Stimulated activated CD4-positive, alpha-beta T cell treated with anti-CD3 and anti-CD28 coated beads, Interleukin-2, amount 100 ng/mL, for 4 hours (primary cell): ENCODE measurements around the gene ADAMTSL3.

Experiments used
- DNase-seq: peaks from one replicate; pipeline ENCODE4 v3.0.0-alpha.2; 2020; ENCODE audit warnings: low read depth

ADAMTSL3 gene

GRCh38 chr15:83653639-83654378 lies at the start of gene ADAMTSL3:
Gene ADAMTSL3 (plus strand): TSS chr15:83654123. CDS start chr15:83655762, 1,639 bp downstream.
- DNase-seq: no peak

DNA sequence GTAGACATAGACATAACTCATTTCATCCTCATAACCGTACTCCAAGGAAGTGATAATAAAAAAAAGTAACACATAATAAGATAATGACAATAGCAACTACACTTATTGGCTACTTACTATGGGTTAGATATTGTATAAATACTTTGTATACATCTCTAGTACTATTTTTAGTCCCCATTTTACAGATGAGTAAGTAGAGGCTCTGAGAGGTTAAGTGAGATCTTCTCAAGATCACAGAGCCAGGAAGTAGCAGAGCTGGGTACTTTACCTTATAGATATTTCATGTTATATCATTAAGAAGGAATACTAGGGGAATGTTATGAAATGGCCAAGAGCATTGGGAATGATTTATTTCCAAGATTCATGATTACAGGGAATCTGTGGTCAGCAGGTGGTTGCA lies 49.4 kb upstream of the ADAMTSL3 start:
- DNase-seq: no peak

GRCh38 chr15:83605111-83605945 lies 48.6 kb upstream of the ADAMTSL3 start:
- no peak for DNase-seq

DNA sequence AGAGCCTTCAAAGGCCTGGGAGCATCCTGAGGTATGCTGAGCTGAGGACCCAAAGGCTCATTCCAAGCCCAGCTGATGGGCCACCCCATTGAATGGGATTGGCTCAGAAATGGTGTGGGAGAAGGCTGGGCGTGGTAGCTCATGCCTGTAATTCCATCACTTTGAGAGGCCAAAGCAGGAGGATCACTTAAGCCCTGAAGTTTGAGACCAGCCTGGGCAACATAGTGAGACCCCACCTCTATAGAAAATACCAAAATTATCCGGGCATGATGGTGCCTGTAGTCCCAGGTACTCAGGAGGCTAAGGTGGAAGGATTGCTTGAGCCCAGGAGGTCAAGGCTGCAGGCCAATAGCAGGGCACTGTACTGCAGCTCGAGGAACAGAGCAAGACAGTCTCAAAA lies 43.8 kb upstream of the ADAMTSL3 start:
- no peak for DNase-seq

DNA sequence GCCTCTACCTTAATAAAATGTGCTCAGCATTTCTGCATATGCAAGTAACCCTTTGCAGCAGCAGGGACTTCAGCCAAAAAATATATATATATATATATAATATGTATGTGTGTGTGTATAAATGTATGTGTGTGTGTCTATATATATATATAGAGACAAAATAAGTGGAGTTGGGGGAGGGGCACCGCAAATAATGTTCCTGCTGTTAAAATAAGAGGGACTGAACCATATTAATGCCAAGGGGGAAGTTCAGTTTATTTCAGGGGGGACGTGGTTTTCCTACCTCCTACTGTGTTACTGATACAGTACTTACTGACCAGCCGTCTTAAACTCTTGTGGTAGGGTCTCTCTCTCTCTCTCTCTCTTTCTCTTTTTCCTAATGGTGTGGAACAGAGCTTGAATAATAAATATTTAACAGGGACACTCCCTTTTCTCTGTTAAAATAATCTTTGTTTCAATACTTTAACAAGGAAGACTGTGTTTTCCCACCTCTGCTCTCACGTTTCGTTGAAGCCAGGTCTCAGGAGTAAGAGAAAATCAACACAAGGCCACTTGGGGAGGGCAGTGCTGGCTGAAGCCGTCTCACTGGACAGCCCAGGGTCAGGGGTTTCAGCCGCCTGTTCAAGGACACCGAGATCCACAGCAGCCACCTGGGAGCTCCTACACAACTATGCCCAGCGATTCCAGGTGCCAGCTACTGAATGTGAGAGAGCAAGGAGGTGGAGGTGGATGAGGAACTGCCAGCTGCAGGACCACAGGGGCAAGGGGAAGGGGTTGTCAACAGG lies 42.8 kb upstream of the ADAMTSL3 start:
- no peak for DNase-seq

GRCh38 chr15:83612226-83612625 lies 41.7 kb upstream of the ADAMTSL3 start:
- DNase-seq: no peak

DNA sequence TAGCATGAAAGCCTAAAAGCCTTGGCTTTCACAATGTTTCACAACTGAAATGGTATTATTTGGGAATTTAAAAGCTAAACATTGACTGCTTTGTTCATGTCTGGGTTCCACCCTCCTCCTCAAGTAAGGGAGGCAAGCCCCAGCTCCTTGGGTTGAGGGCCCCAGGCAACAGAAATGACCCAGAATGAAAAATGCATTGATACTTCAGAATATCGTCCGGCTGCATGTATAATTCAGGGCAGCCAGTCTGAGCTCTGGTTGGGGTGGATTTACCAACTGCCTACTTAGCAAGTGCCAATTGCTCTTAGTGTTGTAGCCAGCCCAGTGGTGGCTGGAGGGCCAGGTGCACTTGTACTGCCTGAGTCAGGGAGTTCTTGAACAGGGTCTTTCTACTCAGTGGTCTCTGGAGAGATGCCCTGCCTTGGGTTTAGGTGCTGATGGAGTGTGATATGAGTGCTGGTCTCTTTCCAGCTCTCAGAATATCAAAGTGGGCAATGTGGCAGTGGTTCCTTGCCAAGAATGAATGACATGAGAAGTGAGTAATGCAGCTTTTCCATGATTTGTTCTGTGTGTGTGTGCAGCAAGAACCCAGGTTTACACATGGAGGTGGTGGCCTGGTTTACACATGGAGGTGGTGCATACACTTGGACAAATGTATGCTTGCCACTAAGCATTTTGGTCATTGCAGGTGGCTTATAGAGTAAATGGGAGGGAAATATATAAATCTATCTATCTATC lies 40.9 kb upstream of the ADAMTSL3 start:
- no peak for DNase-seq

GRCh38 chr15:83613714-83614113 lies 40.2 kb upstream of the ADAMTSL3 start:
- DNase-seq: no peak

DNA sequence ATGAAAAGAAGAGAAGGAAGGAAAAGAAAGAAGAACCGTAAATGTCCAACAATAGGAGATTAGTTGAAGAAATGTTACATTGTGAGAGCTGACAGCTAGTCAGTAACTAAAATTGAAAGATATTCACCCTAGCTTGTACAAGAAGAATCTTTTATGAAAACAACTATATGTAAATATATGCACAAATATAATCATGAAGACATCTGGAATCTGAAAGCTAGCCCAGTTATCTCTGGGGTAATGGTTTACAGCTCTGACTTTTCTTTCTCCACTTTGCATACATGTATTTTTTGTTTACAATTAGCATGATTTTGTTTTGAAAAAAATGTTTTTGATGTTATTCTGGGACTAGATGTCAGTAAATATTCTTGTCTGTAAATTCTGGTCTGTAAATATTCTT lies 37.1 kb upstream of the ADAMTSL3 start:
- no peak for DNase-seq

DNA sequence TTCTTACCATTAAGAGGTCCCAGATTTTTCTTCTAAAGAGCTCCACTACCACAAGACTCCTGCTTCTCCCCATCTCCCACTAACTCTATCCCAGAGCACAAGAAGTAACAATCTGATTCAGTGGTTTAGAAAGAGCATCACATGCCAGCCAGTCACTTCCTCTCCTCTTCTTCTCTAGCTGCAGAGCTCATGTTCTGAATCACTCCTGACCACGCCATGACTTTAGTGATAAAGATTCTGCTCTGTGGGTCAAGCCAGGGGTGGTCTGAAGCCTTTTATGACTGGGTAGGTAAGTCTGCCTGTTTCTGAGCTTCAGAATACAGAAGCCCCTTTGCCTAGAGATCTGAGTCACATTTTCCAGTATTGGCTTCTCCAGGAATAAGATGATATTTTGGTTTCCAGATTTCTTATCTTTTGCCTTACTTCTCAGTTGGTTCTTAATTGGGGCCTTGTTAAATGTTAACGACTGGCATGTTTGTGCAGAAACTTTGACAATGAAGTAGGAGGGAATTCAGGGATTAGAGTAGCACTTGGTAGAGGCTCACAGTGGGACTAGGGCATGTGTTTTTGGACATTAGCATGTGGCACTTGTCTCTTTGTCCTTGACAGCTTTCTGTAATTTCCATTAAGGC lies 27.6 kb upstream of the ADAMTSL3 start:
- no peak for DNase-seq

DNA sequence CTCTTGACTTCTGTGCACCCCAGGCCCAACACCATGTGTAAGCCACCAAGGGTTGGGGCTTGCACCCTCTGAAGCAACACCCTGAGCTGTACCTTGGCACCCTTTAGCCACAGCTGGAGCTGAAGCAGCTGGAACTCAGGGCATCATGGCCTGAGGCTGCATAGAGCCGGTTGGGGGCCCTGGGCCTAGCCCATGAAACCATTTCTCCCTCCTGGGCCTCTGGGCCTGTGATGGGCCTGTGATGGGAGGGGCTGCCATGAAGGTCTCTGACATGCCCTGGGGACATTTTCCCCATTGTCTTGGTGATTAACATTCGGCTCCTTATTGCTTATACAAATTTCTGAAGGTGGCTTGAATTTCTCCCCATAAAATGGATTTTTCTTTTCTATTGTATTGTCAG lies 22.4 kb upstream of the ADAMTSL3 start:
- DNase-seq: no peak

DNA sequence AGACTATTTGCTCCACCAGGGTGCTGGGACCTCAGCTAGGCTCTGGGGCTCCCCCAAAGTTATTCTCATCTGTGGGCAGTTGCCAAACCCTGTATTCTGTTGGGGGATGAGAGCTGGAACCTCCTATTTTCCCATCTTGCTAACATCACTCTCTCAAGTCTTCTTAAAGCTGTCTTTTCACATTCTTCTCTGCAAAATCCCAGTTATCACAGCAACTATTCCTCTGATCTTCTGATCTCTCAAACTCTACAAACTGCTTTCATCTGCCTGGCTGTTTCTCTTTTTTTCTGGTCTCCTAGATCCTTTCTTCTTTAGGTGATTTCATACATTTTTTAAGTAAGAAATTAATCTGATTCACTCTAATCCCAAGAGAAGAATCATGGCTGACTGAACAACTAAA lies 10.7 kb upstream of the ADAMTSL3 start:
- DNase-seq: no peak

GRCh38 chr15:83644439-83644838 lies 9.5 kb upstream of the ADAMTSL3 start:
- no peak for DNase-seq

- DNase-seq: no peak
Measured at GRCh38 chr15:83650831-83651230, 3.1 kb upstream of the ADAMTSL3 start.

GRCh38 chr15:83651541-83651940 lies 2.4 kb upstream of the ADAMTSL3 start:
- no peak for DNase-seq

- no peak for DNase-seq
Measured at GRCh38 chr15:83652626-83653204, 1.2 kb upstream of the ADAMTSL3 start.

GRCh38 chr15:83653288-83653638 lies 660 bp upstream of the ADAMTSL3 start:
- DNase-seq: no peak

DNA sequence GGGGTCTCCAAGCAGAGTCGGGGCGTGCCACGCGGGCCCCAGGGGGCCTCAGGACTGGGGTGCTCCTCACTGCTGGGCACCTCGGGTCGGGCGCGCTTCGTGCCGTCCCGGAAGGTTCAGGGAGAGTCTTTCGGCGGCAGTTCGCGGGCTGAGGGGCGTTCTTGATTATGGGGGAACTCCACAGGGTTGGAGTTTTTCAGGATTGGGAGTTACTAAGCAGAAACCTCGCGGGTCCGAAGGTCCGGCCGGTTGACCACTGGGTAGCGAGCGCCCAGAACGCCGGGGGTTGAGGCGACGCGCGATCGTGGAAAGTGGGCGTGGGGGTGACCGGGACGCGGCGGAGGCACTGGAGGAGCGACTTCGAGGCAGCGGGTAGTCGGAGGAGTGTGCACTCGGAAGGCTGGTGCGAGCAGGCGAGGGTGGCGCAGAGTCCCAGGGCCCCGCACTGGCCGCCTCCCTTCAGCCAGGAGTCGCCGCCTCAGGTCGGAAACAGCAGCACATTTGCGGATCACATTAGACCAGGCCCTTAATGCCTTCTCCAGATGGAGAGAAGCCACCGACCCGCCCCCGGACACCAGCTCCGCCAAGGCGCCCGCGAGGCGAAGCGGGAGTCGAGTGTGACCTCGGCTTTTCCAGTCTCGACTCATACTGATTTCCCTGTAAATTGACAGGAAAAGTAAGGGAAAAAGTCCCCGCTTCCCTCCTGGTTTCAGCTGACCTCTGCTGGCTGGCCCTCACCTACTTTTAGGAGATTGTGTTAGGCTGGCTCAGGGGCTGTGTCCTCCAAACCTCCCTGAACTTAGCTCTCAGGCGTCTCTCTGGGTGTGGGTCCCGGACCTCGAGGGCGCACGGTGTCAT lies 685 bp downstream of the ADAMTSL3 start:
- no peak for DNase-seq

DNA sequence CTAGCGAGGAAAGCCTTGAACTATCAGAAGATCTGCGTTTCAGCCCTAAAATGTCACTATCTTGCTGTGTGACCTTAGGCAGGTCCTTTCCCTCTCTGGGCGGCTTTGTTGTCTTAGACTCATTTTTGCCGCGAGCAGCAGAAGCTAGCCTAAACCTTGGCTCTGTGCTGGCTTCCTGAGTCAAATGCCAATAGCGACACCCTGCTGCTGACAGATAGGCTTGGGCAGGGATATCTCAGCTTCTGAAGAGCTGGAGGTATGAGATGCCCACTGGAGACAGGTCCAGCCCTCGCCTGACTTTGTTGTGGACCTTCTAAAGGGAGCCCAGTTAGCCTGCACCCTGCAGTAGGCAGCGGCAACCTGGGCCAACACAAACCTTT lies 1.3 kb downstream of the ADAMTSL3 start:
- DNase-seq: no peak

GRCh38 chr15:83656192-83656591 lies 2.3 kb downstream of the ADAMTSL3 start:
- no peak for DNase-seq
